Stimulated activated CD8-positive, alpha-beta memory T cell treated with anti-CD3 and anti-CD28 coated beads, Interleukin-15, amount 100 ng/mL, for 4 hours (primary cell): ENCODE measurements around the gene IPO9.

Experiments
- DNase-seq, 2 donors: peaks; one replicate each; pipeline ENCODE4 v3.0.0-alpha.2; 2020; ENCODE audit warnings: low read depth in 2 of 2

IPO9 gene

GRCh38 chr1:201904579-201904978 lies 75.6 kb downstream of the IPO9 start:
- DNase-seq = no peak

GRCh38 chr1:201905234-201905890 lies 76.4 kb downstream of the IPO9 start:
- no peak for DNase-seq

- no peak for DNase-seq
Measured at GRCh38 chr1:201906336-201906735, 77.4 kb downstream of the IPO9 start.

GRCh38 chr1:201907621-201908020 lies 78.7 kb downstream of the IPO9 start:
- no peak for DNase-seq

GRCh38 chr1:201911826-201912571 lies 83.0 kb downstream of the IPO9 start:
- no peak for DNase-seq

GRCh38 chr1:201912832-201913231 lies 83.9 kb downstream of the IPO9 start:
- DNase-seq = no peak

- DNase-seq = no peak
Measured at GRCh38 chr1:201914456-201915235, 85.7 kb downstream of the IPO9 start.

- no peak for DNase-seq
Measured at GRCh38 chr1:201916649-201917249, 87.8 kb downstream of the IPO9 start.

GRCh38 chr1:201917362-201918033 lies 88.5 kb downstream of the IPO9 start:
- no peak for DNase-seq

- no peak for DNase-seq
Measured at GRCh38 chr1:201918343-201918742, 89.4 kb downstream of the IPO9 start.

GRCh38 chr1:201921952-201922558 lies 93.1 kb downstream of the IPO9 start:
- DNase-seq = no peak

- DNase-seq = no peak
Measured at GRCh38 chr1:201925301-201925567, 96.3 kb downstream of the IPO9 start.

- DNase-seq = no peak
Measured at GRCh38 chr1:201925981-201926645, 97.2 kb downstream of the IPO9 start.

GRCh38 chr1:201928266-201928665 lies 99.3 kb downstream of the IPO9 start:
- DNase-seq = no peak

- no peak for DNase-seq
Measured at GRCh38 chr1:201930137-201930536, 101.2 kb downstream of the IPO9 start.

GRCh38 chr1:201930803-201931202 lies 101.8 kb downstream of the IPO9 start:
- DNase-seq = no peak
